Liver (tissue), 3 donors: ENCODE results near the gene PKD1L1.

Experiments used
- RAD21 ChIP-seq, 2 donors: IDR thresholded peaks; 2 replicates each; pipeline ENCODE4 v1.6.1; 2016; ENCODE audit warnings: antibody characterized with exemption in 2 of 2, mild to moderate bottlenecking in 2 of 2
- TF ChIP-seq, protein P1 (sequence below): IDR thresholded peaks from 2 replicates; pipeline ENCODE4 v1.6.1; 2016; ENCODE audit warnings: antibody characterized with exemption, mild to moderate bottlenecking
- TF ChIP-seq, protein P2 (sequence below): fragments of 150-350 bp; IDR thresholded peaks from 2 replicates; pipeline ENCODE4 v1.5.1; 2017; ENCODE audit warnings: improper control_type of control experiment, low read depth, low read length; ENCODE audit not compliant: missing input control
- TF ChIP-seq, protein P3 (sequence below): IDR thresholded peaks from 2 replicates; pipeline ENCODE4 v1.6.1; 2016; ENCODE audit warnings: antibody characterized with exemption
- donor health status: healthy.
- donor health status: healthy.

DNA sequence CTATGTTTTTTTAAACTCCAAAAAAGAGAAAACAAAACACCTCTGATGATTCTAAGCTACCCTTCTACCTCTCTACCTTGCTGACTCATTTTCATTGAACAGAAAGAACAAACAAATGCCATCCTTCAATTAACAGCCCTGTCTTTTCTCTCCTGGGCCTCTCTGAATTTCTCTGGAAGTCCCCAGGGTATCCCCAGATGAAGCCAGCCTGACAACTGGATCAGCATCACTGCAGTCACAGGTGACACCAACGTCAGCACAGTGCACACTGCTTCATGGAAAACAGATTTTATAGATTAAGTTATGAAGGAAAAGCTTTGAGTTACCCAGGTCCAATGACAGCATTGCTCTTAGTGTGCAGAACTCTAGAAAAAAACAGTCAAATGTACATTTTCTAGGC lies 25.5 kb upstream of the PKD1L1 start:
- TF ChIP-seq, protein P1, sequence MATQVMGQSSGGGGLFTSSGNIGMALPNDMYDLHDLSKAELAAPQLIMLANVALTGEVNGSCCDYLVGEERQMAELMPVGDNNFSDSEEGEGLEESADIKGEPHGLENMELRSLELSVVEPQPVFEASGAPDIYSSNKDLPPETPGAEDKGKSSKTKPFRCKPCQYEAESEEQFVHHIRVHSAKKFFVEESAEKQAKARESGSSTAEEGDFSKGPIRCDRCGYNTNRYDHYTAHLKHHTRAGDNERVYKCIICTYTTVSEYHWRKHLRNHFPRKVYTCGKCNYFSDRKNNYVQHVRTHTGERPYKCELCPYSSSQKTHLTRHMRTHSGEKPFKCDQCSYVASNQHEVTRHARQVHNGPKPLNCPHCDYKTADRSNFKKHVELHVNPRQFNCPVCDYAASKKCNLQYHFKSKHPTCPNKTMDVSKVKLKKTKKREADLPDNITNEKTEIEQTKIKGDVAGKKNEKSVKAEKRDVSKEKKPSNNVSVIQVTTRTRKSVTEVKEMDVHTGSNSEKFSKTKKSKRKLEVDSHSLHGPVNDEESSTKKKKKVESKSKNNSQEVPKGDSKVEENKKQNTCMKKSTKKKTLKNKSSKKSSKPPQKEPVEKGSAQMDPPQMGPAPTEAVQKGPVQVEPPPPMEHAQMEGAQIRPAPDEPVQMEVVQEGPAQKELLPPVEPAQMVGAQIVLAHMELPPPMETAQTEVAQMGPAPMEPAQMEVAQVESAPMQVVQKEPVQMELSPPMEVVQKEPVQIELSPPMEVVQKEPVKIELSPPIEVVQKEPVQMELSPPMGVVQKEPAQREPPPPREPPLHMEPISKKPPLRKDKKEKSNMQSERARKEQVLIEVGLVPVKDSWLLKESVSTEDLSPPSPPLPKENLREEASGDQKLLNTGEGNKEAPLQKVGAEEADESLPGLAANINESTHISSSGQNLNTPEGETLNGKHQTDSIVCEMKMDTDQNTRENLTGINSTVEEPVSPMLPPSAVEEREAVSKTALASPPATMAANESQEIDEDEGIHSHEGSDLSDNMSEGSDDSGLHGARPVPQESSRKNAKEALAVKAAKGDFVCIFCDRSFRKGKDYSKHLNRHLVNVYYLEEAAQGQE: no peak
- no peak for TF ChIP-seq RAD21 (IDR thresholded peaks at IDR 0.05)
- TF ChIP-seq, protein P2, sequence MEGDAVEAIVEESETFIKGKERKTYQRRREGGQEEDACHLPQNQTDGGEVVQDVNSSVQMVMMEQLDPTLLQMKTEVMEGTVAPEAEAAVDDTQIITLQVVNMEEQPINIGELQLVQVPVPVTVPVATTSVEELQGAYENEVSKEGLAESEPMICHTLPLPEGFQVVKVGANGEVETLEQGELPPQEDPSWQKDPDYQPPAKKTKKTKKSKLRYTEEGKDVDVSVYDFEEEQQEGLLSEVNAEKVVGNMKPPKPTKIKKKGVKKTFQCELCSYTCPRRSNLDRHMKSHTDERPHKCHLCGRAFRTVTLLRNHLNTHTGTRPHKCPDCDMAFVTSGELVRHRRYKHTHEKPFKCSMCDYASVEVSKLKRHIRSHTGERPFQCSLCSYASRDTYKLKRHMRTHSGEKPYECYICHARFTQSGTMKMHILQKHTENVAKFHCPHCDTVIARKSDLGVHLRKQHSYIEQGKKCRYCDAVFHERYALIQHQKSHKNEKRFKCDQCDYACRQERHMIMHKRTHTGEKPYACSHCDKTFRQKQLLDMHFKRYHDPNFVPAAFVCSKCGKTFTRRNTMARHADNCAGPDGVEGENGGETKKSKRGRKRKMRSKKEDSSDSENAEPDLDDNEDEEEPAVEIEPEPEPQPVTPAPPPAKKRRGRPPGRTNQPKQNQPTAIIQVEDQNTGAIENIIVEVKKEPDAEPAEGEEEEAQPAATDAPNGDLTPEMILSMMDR: no peak
- TF ChIP-seq, protein P3, sequence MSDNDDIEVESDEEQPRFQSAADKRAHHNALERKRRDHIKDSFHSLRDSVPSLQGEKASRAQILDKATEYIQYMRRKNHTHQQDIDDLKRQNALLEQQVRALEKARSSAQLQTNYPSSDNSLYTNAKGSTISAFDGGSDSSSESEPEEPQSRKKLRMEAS: no peak
